Activated naive CD4-positive, alpha-beta T cell treated with anti-CD3 and anti-CD28 coated beads, Interleukin-2, amount 10 ng/mL, durations not matched to agents 7 days and 5 days (primary cell): ENCODE data around the gene TRIM44.

Source experiments
- CTCF ChIA-PET: fragments of 350-600 bp; sonication (Branson Sonifier 250); formaldehyde crosslinking; loops from one replicate; lab custom pipeline; 2021; ENCODE audit warnings: antibody characterized with exemption; lab: Charles Lee
- DNase-seq: peaks from one replicate; pipeline ENCODE4 v3.0.0-alpha.2; 2020
- H3K27ac Mint-ChIP-seq: one replicate; pipeline ENCODE4 v1.8.0; 2021; ENCODE audit warnings: mild to moderate bottlenecking, moderate library complexity, mixed read lengths
- H3K27me3 Mint-ChIP-seq: one replicate; pipeline ENCODE4 v1.8.0; 2021; ENCODE audit warnings: mild to moderate bottlenecking, mixed read lengths
- H3K36me3 Mint-ChIP-seq: one replicate; pipeline ENCODE4 v1.8.0; 2021; ENCODE audit warnings: mixed read lengths
- H3K4me1 Mint-ChIP-seq: one replicate; pipeline ENCODE4 v1.8.0; 2021; ENCODE audit warnings: mixed read lengths
- H3K4me3 Mint-ChIP-seq: one replicate; pipeline ENCODE4 v1.8.0; 2021; ENCODE audit warnings: mild to moderate bottlenecking, moderate library complexity, mixed read lengths
- H3K9me3 Mint-ChIP-seq: one replicate; pipeline ENCODE4 v1.8.0; 2021; ENCODE audit warnings: mixed read lengths

Gene TRIM44

GRCh38 chr11:35780951-35781860 lies 118.6 kb downstream of the TRIM44 start:
- Mint-ChIP-seq H3K36me3 (no peaks in the 10 kb centered on the region), H3K4me1 (peaks cover 22% of the 10 kb centered on the region), H3K27ac (no peak overlapping the region), H3K27me3 (no peaks in the 10 kb centered on the region), H3K9me3 (peaks cover 12% of the 10 kb centered on the region), H3K4me3 (no peak overlapping the region)
- CTCF ChIA-PET = no interaction called here
- DNase-seq = no peak

GRCh38 chr11:35781861-35782470 lies 119.4 kb downstream of the TRIM44 start:
- Mint-ChIP-seq H3K4me3 (no peak overlapping the region), H3K4me1 (peaks cover 27% of the 10 kb centered on the region), H3K36me3 (no peaks in the 10 kb centered on the region), H3K9me3 (peaks cover 8% of the 10 kb centered on the region), H3K27me3 (no peaks in the 10 kb centered on the region), H3K27ac (no peak overlapping the region)
- CTCF ChIA-PET = no interaction called here
- DNase-seq = no peak

GRCh38 chr11:35783809-35784208 lies 121.2 kb downstream of the TRIM44 start:
- Mint-ChIP-seq H3K4me1 (peaks cover 27% of the 10 kb centered on the region), H3K27ac (no peak overlapping the region), H3K4me3 (no peak overlapping the region), H3K27me3 (no peaks in the 10 kb centered on the region), H3K9me3 (no peaks in the 10 kb centered on the region), H3K36me3 (no peaks in the 10 kb centered on the region)
- DNase-seq = no peak
- CTCF ChIA-PET = no interaction called here

DNA sequence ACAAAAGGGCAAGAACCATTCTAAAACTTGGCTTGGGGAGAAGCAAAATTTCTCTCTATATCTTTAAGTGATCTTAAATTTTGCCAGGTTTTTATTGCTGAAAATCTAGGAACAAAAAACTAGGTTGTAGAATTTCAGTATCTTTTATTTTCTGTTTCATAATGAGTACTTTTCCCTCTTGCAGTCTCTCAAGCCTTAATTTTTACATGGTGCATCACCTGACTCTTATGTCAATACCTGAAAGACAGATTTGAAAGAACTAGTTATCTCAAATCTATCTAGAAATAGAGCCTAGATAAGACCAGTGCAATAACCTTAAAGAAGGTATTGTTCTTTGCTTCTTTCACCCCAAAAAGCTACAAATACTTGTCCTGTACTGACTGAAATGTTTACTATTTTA lies 122.1 kb downstream of the TRIM44 start:
- H3K36me3 Mint-ChIP-seq = no peaks in the 10 kb centered on the region
- H3K4me3 Mint-ChIP-seq = no peak overlapping the region
- H3K4me1 Mint-ChIP-seq = peaks cover 27% of the 10 kb centered on the region
- H3K27ac Mint-ChIP-seq = no peak overlapping the region
- DNase-seq = no peak
- CTCF ChIA-PET = no interaction called here
- no peaks in the 10 kb centered on the region for H3K27me3 Mint-ChIP-seq
- no peaks in the 10 kb centered on the region for H3K9me3 Mint-ChIP-seq

- H3K4me1 Mint-ChIP-seq = peaks cover 27% of the 10 kb centered on the region
- H3K36me3 Mint-ChIP-seq = no peaks in the 10 kb centered on the region
- H3K27ac Mint-ChIP-seq = no peak overlapping the region
- H3K4me3 Mint-ChIP-seq = no peak overlapping the region
- H3K27me3 Mint-ChIP-seq = no peaks in the 10 kb centered on the region
- CTCF ChIA-PET = no interaction called here
- no peaks in the 10 kb centered on the region for H3K9me3 Mint-ChIP-seq
- DNase-seq = no peak
Observed at GRCh38 chr11:35785287-35786167, 123.0 kb downstream of the TRIM44 start.

GRCh38 chr11:35786188-35786587 lies 123.6 kb downstream of the TRIM44 start:
- Mint-ChIP-seq H3K27ac (no peak overlapping the region), H3K9me3 (no peaks in the 10 kb centered on the region), H3K36me3 (no peaks in the 10 kb centered on the region), H3K4me3 (no peak overlapping the region), H3K27me3 (no peaks in the 10 kb centered on the region), H3K4me1 (peaks cover 27% of the 10 kb centered on the region)
- CTCF ChIA-PET = no interaction called here
- DNase-seq = no peak

GRCh38 chr11:35787013-35787504 lies 124.5 kb downstream of the TRIM44 start:
- H3K36me3 Mint-ChIP-seq = no peaks in the 10 kb centered on the region
- H3K4me1 Mint-ChIP-seq = peaks cover 27% of the 10 kb centered on the region
- DNase-seq = no peak
- no peak overlapping the region for H3K4me3 Mint-ChIP-seq
- CTCF ChIA-PET = no interaction called here
- no peak overlapping the region for H3K27ac Mint-ChIP-seq
- no peaks in the 10 kb centered on the region for H3K9me3 Mint-ChIP-seq
- no peaks in the 10 kb centered on the region for H3K27me3 Mint-ChIP-seq

GRCh38 chr11:35787626-35788025 lies 125.1 kb downstream of the TRIM44 start:
- H3K9me3 Mint-ChIP-seq = no peaks in the 10 kb centered on the region
- DNase-seq = no peak
- CTCF ChIA-PET = no interaction called here
- H3K36me3 Mint-ChIP-seq = no peaks in the 10 kb centered on the region
- H3K4me3 Mint-ChIP-seq = no peak overlapping the region
- no peaks in the 10 kb centered on the region for H3K27me3 Mint-ChIP-seq
- peaks cover 27% of the 10 kb centered on the region for H3K4me1 Mint-ChIP-seq
- no peak overlapping the region for H3K27ac Mint-ChIP-seq

DNA sequence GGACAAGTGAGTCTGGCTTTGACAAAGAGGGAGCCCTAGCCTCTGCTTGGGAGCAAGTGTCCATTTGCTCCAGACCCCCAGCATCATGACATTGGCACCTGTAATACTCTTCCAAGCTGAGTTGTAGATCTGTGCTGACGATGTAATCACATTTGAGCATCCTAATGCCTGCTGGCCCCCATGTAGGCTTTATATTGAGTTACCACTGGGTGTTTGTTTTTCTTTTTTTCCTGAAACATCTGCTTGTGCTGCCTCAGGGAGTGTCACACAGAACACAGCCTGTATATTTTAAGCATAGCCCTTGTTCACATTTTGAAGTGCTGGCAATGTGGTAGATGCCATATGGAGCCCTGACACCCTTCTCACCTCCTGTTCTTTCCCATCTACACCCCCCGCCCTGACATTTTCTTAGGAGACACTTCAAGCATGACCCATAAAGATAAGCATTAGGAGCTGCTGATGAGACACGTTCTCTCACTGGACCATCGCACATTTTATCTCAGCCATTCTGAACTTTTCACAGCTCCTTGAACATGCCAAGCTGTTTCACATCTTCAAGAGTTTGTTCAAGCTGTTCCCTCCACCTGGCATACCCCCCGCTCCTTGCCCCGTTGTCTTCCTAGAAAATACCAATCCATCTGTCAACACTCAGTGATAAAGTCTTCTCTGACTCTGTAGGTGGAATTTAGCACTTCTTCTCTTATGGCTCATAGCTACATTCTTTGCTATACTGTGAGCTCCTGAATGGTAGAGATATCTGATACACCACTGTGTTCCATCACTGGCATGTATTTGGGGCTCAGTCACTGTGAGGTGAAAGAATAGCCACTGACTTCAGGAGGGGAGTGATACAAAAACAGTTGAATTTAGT lies 128.7 kb downstream of the TRIM44 start:
- Mint-ChIP-seq H3K27me3 (no peaks in the 10 kb centered on the region), H3K27ac (no peak overlapping the region), H3K9me3 (no peaks in the 10 kb centered on the region), H3K36me3 (no peaks in the 10 kb centered on the region), H3K4me3 (no peak overlapping the region), H3K4me1 (peaks cover 4% of the 10 kb centered on the region)
- no peak for DNase-seq
- CTCF ChIA-PET = interaction anchor here (1.2 kb wide), 1 partner anchor 31 kb away, joined by 4 read pairs; no protein-coding TSS in a partner anchor

DNA sequence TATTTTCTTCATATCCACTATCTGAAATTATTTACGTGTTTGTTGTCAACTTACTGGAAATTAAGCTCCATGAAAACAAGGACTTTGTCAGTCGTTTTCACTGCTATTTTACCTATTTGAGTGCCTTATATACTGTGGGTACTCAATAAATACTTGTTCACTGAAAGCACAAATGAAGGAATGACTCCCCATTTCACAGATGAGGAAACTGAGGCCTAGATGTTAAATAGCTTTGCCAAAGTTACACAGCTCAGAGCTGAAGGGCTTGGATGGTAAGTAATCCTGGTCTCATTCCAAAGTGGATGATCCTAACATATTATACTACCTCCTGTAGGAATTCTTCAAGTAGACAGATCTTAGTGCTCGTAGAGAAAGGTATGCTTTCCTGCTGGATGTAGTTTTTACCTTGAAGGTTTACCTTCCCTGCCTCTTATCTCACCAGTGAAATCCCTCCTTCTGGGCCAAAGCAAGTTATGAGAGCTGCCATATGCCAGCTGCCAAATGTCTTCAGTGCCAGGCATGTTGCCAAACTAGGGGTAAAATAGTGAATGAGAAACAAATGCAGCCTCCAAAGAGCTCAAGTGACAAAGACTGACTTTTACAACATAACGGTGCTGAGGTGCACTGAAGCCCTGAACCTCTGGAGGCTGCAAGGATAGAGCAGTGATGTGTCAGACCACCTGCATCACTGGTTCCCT lies 129.7 kb downstream of the TRIM44 start:
- no peaks in the 10 kb centered on the region for H3K36me3 Mint-ChIP-seq
- H3K4me3 Mint-ChIP-seq = no peak overlapping the region
- no peaks in the 10 kb centered on the region for H3K9me3 Mint-ChIP-seq
- H3K27me3 Mint-ChIP-seq = no peaks in the 10 kb centered on the region
- no peaks in the 10 kb centered on the region for H3K4me1 Mint-ChIP-seq
- no peak overlapping the region for H3K27ac Mint-ChIP-seq
- DNase-seq = no peak
- CTCF ChIA-PET = interaction anchor here (0.6 to 1.2 kb wide), 3 partner anchors 21 to 487 kb away, joined by 3 to 4 read pairs (median 3); no protein-coding TSS in a partner anchor

- no peak for DNase-seq
- Mint-ChIP-seq H3K27ac (no peak overlapping the region), H3K4me3 (no peak overlapping the region), H3K4me1 (no peaks in the 10 kb centered on the region), H3K27me3 (no peaks in the 10 kb centered on the region), H3K36me3 (no peaks in the 10 kb centered on the region), H3K9me3 (no peaks in the 10 kb centered on the region)
- CTCF ChIA-PET = interaction anchor here (0.7 to 1.2 kb wide), 2 partner anchors 29 to 487 kb away, joined by 3 to 4 read pairs; no protein-coding TSS in a partner anchor
Observed at GRCh38 chr11:35792846-35793192, 130.2 kb downstream of the TRIM44 start.

DNA sequence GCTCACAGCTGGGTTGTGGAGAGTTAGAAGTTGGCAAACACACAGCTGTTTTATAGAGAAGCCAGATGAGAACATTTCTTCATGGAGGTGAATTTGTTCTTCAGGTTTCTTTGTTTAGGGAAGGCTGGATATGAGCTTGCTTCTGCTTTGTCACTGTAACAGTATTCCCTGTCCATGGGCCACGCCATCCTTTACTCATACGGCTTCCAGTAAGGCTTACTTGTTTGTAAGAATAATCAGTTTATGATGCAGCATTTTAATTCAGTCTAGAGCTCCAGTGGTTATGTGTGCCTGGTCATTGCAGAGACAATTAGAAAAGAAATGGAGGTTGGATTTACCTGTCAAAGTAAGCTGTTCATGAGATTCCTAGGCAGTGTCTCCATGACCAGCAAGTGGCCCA lies 131.8 kb downstream of the TRIM44 start:
- Mint-ChIP-seq H3K4me3 (no peak overlapping the region), H3K9me3 (no peaks in the 10 kb centered on the region), H3K4me1 (no peaks in the 10 kb centered on the region), H3K27me3 (no peaks in the 10 kb centered on the region), H3K36me3 (no peaks in the 10 kb centered on the region), H3K27ac (no peak overlapping the region)
- DNase-seq = no peak
- CTCF ChIA-PET = interaction anchor here (1.0 kb wide), 1 partner anchor 28 kb away, joined by 3 read pairs; no protein-coding TSS in a partner anchor

- H3K27ac Mint-ChIP-seq = no peak overlapping the region
- H3K9me3 Mint-ChIP-seq = no peaks in the 10 kb centered on the region
- no peak overlapping the region for H3K4me3 Mint-ChIP-seq
- CTCF ChIA-PET = no interaction called here
- H3K27me3 Mint-ChIP-seq = no peaks in the 10 kb centered on the region
- no peak for DNase-seq
- peaks cover 2% of the 10 kb centered on the region for H3K36me3 Mint-ChIP-seq
- H3K4me1 Mint-ChIP-seq = no peaks in the 10 kb centered on the region
Observed at GRCh38 chr11:35794850-35795249, 132.3 kb downstream of the TRIM44 start.
